Lower lobe of right lung (tissue), 2 donors: ENCODE results near the gene ENDOV. TPM values are rescaled to one million over a fixed set of nuclear protein-coding genes. Genes with fewer than 3 reads are reported as not detected.
A peak's percentile ranks its signal among the peaks of the same experiment; 100 is the strongest.

Source experiments
- ATAC-seq, 2 donors: fragments of 200-7000 bp; cut with Tn5 transposase; one replicate each; pipeline ENCODE4 v1.9.1; 2020 to 2022; ENCODE audit warnings: mild to moderate bottlenecking in 2 of 2, moderate library complexity in 2 of 2
- DNase-seq: peaks from one replicate; pipeline ENCODE4 v3.0.0-alpha.2; 2020
- H3K27ac ChIP-seq: fragments of 200-600 bp; one replicate; pipeline ENCODE4 v1.8.0; 2022
- H3K27me3 ChIP-seq: fragments of 200-600 bp; one replicate; pipeline ENCODE4 v1.8.0; 2022; ENCODE audit warnings: low read depth
- H3K36me3 ChIP-seq: fragments of 200-600 bp; one replicate; pipeline ENCODE4 v1.8.0; 2022; ENCODE audit warnings: mild to moderate bottlenecking
- H3K4me1 ChIP-seq: fragments of 200-600 bp; one replicate; pipeline ENCODE4 v1.8.0; 2022
- H3K4me3 ChIP-seq: fragments of 200-600 bp; one replicate; pipeline ENCODE4 v1.8.0; 2022; ENCODE audit warnings: mild to moderate bottlenecking
- H3K9me3 ChIP-seq: fragments of 200-600 bp; one replicate; pipeline ENCODE4 v1.8.0; 2022
- CTCF ChIP-seq: fragments of 200-600 bp; IDR thresholded peaks from one replicate; pipeline ENCODE4 v1.8.0; 2022; ENCODE audit warnings: antibody characterized with exemption, mild to moderate bottlenecking
- intact Hi-C: fragments of 100-400 bp; cut with DNase I; formaldehyde crosslinking; loops from one replicate; pipeline ENCODE4 v1.11.0; 2022
- total RNA-seq: library from RNA; stranded (reverse); fragmentation: NEBNext Ultra II Directional; extraction: Animal tissue kit (Norgen Biotek cat#: 25700); gene quantifications from one replicate; pipeline ENCODE4 v1.2.1, GENCODE V29; 2021
- donor health status: DM: no; HTN: yes; CAD: no; lungs with severe emphysema.

ENDOV gene
- total RNA-seq, 1 donor from 2014 or later = 23.4 TPM

DNA sequence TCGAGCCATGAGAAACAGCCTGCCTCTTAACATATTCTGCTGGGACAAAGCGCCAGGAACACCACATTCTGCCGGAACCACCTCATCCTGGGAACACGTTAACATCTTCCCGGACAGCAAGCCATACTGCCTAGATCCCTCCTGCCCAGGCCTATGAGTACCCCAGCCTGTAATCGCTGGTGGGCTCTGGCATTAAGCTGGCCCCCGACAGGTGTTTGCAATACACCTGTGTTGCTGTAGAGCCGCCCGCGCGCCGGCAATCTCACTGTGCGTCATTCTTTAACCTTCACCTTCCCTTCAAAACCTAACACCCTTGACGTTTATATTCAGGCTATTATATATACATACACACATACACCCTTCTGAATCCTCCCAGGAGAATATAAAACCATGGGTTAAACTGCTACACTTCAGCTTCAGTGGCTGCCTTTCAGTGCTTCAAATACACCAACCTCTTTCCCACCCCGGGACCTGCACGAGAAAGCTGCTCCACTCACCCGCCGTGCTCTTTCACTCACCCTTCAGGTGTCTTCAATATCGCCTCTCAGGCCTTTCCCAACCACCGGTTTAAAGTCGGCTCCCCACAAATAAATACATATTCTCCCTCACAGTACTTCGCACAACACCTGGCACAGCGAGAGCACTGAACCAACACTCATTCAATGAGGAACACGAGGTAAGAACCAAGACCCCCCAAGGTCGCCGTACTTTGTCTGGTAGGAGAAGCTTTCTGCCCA lies 1.0 kb upstream of the ENDOV start:
- TF ChIP-seq CTCF = no peak
- Histone ChIP-seq H3K4me3 (peak overlapping the region; percentile 99), H3K36me3 (peaks cover 18% of the 10 kb centered on the region), H3K27ac (peak overlapping the region; percentile 97), H3K4me1 (peaks cover 25% of the 10 kb centered on the region), H3K27me3 (no peaks in the 10 kb centered on the region), H3K9me3 (no peaks in the 10 kb centered on the region)
- intact Hi-C loops = no loop called here
- ATAC-seq = no peak
- DNase-seq = no peak

- no peaks in the 10 kb centered on the region for H3K27me3 ChIP-seq
- no peak for ATAC-seq
- no peak for DNase-seq
Measured at GRCh38 chr17:80414508-80414802, 512 bp upstream of the ENDOV start.

DNA sequence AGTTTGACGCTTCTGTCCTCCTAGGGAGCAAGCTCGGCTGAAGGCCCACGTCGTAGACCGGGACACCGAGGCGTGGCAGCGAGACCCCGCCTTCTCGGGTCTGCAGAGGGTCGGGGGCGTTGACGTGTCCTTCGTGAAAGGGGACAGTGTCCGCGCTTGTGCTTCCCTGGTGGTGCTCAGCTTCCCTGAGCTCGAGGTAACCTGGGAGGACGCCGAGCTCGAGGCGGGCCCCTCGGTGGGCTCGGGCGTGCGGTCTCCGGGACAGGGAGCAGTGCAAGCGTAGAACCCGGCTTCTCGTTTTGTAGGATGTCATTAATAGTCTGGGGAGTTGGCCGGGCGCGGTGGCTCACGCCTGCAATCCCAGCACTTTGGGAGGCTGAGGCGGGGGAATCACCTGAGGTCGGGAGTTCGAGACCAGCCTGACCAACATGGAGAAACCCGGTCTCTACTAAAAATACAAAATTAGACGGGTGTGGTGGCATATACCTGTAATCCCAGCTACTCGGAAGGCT lies 715 bp downstream of the ENDOV start:
- DNase-seq (no peak), ATAC-seq (peak; percentile 5 to 38)
- H3K27me3 ChIP-seq = no peaks in the 10 kb centered on the region
- peak overlapping the region; percentile 97 for H3K27ac ChIP-seq
- H3K4me1 ChIP-seq = peaks cover 25% of the 10 kb centered on the region
- no peaks in the 10 kb centered on the region for H3K9me3 ChIP-seq
- H3K4me3 ChIP-seq = peak overlapping the region; percentile 99
- no peak for TF ChIP-seq CTCF
- intact Hi-C loops = no loop called here
- H3K36me3 ChIP-seq = peaks cover 26% of the 10 kb centered on the region

More at GRCh38 chr17:80414508-80414802, 512 bp upstream of the ENDOV start:
- intact Hi-C loops = no loop called here
- Histone ChIP-seq H3K27ac (peak overlapping the region; percentile 97), H3K4me1 (peaks cover 25% of the 10 kb centered on the region), H3K36me3 (peaks cover 18% of the 10 kb centered on the region), H3K9me3 (no peaks in the 10 kb centered on the region), H3K4me3 (peak overlapping the region; percentile 99)
- no peak for TF ChIP-seq CTCF

GRCh38 chr17:80416260-80416939 lies 1.4 kb downstream of the ENDOV start:
- no peak for TF ChIP-seq CTCF
- Histone ChIP-seq H3K36me3 (peaks cover 26% of the 10 kb centered on the region), H3K27me3 (no peaks in the 10 kb centered on the region), H3K4me1 (peaks cover 25% of the 10 kb centered on the region), H3K9me3 (no peaks in the 10 kb centered on the region), H3K4me3 (peak overlapping the region; percentile 99), H3K27ac (no peak overlapping the region)
- intact Hi-C loops = no loop called here
- no peak for DNase-seq
- no peak for ATAC-seq

GRCh38 chr17:80416940-80417293 lies 1.9 kb downstream of the ENDOV start:
- intact Hi-C loops = no loop called here
- Histone ChIP-seq H3K9me3 (no peaks in the 10 kb centered on the region), H3K4me3 (no peak overlapping the region), H3K36me3 (peaks cover 26% of the 10 kb centered on the region), H3K27me3 (no peaks in the 10 kb centered on the region), H3K27ac (no peak overlapping the region), H3K4me1 (peaks cover 25% of the 10 kb centered on the region)
- no peak for TF ChIP-seq CTCF
- no peak for ATAC-seq
- DNase-seq = no peak
